Measurements from ENCODE around the gene FAM3D.

- TF ChIP-seq, protein P1, sequence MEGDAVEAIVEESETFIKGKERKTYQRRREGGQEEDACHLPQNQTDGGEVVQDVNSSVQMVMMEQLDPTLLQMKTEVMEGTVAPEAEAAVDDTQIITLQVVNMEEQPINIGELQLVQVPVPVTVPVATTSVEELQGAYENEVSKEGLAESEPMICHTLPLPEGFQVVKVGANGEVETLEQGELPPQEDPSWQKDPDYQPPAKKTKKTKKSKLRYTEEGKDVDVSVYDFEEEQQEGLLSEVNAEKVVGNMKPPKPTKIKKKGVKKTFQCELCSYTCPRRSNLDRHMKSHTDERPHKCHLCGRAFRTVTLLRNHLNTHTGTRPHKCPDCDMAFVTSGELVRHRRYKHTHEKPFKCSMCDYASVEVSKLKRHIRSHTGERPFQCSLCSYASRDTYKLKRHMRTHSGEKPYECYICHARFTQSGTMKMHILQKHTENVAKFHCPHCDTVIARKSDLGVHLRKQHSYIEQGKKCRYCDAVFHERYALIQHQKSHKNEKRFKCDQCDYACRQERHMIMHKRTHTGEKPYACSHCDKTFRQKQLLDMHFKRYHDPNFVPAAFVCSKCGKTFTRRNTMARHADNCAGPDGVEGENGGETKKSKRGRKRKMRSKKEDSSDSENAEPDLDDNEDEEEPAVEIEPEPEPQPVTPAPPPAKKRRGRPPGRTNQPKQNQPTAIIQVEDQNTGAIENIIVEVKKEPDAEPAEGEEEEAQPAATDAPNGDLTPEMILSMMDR (IDR thresholded peaks at IDR 0.05; ENCODE audit: low read depth, low read length, poor library complexity, severe bottlenecking): no peak
- TF ChIP-seq EZH2phosphoT487 (IDR thresholded peaks at IDR 0.05; ENCODE audit: borderline replicate concordance, low read length): no peak
Measured at GRCh38 chr3:58621086-58621830, 45.3 kb downstream of the FAM3D start.

Measured in DOHH2 (cell line).